ENCODE results near the gene ATG13. TPM values are rescaled to one million over a fixed set of nuclear protein-coding genes. Genes with fewer than 3 reads are reported as not detected.

The ATG13 gene
- total and polyA plus RNA-seq, 4 donors, result 29.1 to 72.8 (median 52.4) TPM

- Histone ChIP-seq H3K9me3 (ENCODE audit: control insufficient read depth in 4 of 4, insufficient read depth in 3 of 4, low read length in 3 of 4) (no peaks in the 10 kb centered on the region), H3K27me3 (ENCODE audit: control insufficient read depth in 3 of 3, insufficient read depth in 3 of 3, low read length in 2 of 3) (no peaks in the 10 kb centered on the region), H3K27ac (ENCODE audit: low read depth in 1 of 2, low read length in 1 of 2) (no peak overlapping the region), H3K4me1 (ENCODE audit: control insufficient read depth in 5 of 5, insufficient read depth in 5 of 5, low read length in 5 of 5) (peaks cover 0 to 2% (median 0%) of the 10 kb centered on the region in 5 donors), H3K36me3 (ENCODE audit: control insufficient read depth in 4 of 4, insufficient read depth in 4 of 4, low read length in 4 of 4) (no peaks in the 10 kb centered on the region), H3K9ac (ENCODE audit: insufficient read depth in 1 of 2, low read length in 2 of 2) (no peak overlapping the region), H3K4me3 (no peak overlapping the region)
- ATAC-seq (ENCODE audit: insufficient read depth, low FRiP score) (no peak), DNase-seq (no peak)
- WGBS, 2 donors, result 52 to 82% methylated on average over 8 of the region's 8 CpGs
- no peak for TF ChIP-seq CTCF (IDR thresholded peaks at IDR 0.05; ENCODE audit: control extremely low read depth, extremely low read depth)
Measured at GRCh38 chr11:46723359-46723680, 106.0 kb downstream of the ATG13 start.

DNA sequence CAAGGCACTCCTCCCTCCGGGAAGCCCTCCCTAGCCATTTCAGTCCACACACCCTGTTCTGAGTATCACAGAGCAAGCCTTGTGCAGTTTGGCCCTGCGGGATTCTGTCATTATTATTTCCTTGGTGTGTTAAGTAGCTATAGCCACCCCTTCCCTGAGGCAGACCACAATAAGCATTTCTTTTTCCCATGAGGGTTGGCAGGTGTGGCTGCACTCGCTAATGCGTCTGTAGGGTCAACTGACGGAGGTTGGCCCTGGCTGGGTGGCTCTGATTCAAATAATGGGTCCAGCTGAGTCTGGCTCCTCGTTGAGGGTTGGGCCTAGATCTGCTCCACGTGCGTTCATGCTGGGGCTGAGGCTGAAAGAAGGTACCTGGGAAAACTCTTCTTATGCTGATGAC, 106.7 kb downstream of the ATG13 start:
- 74 to 79% methylated on average over 8 of the region's 8 CpGs for WGBS, 2 donors
- DNase-seq, result no peak
- Histone ChIP-seq H3K4me3 (no peak overlapping the region), H3K9me3 (ENCODE audit: control insufficient read depth in 4 of 4, insufficient read depth in 3 of 4, low read length in 3 of 4) (no peaks in the 10 kb centered on the region), H3K4me1 (ENCODE audit: control insufficient read depth in 5 of 5, insufficient read depth in 5 of 5, low read length in 5 of 5) (no peaks in the 10 kb centered on the region), H3K9ac (ENCODE audit: insufficient read depth in 1 of 2, low read length in 2 of 2) (no peak overlapping the region), H3K27ac (ENCODE audit: low read depth in 1 of 2, low read length in 1 of 2) (no peak overlapping the region), H3K27me3 (ENCODE audit: control insufficient read depth in 3 of 3, insufficient read depth in 3 of 3, low read length in 2 of 3) (no peaks in the 10 kb centered on the region), H3K36me3 (ENCODE audit: control insufficient read depth in 4 of 4, insufficient read depth in 4 of 4, low read length in 4 of 4) (no peaks in the 10 kb centered on the region)
- no peak for ATAC-seq (ENCODE audit: insufficient read depth, low FRiP score)
- TF ChIP-seq CTCF (IDR thresholded peaks at IDR 0.05; ENCODE audit: control extremely low read depth, extremely low read depth), result no peak

Other genes with a start within 250 kb of the ATG13 start
- gene MDK, start 235.9 kb upstream of the ATG13 start, total RNA-seq, result 100 to 1,000 TPM in 1 of 2 donors, 10 to 100 TPM in 1; 52.1 to 134 TPM
- 10 to 100 TPM; 26.9 to 30.9 TPM for gene MDK, start 235.9 kb upstream of the ATG13 start, polyA plus RNA-seq
- gene CHRM4, start 225.8 kb upstream of the ATG13 start, total RNA-seq, result under 1 TPM in 1 of 2 donors, not detected in 1; 0.28 TPM
- under 1 TPM; 0.05 to 0.10 TPM for gene CHRM4, start 225.8 kb upstream of the ATG13 start, polyA plus RNA-seq
- 10 to 100 TPM; 34.5 to 41.2 TPM for gene AMBRA1, start 23.5 kb upstream of the ATG13 start, total RNA-seq
- gene AMBRA1, start 23.5 kb upstream of the ATG13 start, polyA plus RNA-seq, result 10 to 100 TPM in 1 of 2 donors, 1 to 10 TPM in 1; 7.4 to 12.9 TPM
- 1 to 10 TPM; 2.6 to 5.2 TPM for gene HARBI1, start 326 bp upstream of the ATG13 start, total RNA-seq
- gene HARBI1, start 326 bp upstream of the ATG13 start, polyA plus RNA-seq, result 1 to 10 TPM; 1.4 to 4.5 TPM
- 10 to 100 TPM; 41.5 to 87.9 TPM for gene ARHGAP1, start 83.1 kb downstream of the ATG13 start, total RNA-seq
- gene ARHGAP1, start 83.1 kb downstream of the ATG13 start, polyA plus RNA-seq, result 10 to 100 TPM; 23.3 to 31.7 TPM
- 10 to 100 TPM in 1 of 2 donors, 1 to 10 TPM in 1; 3.2 to 12.7 TPM for gene ZNF408, start 83.5 kb downstream of the ATG13 start, total RNA-seq
- 1 to 10 TPM; 5.8 to 7.9 TPM for gene ZNF408, start 83.5 kb downstream of the ATG13 start, polyA plus RNA-seq
- gene F2, start 101.7 kb downstream of the ATG13 start, total RNA-seq, result under 1 TPM; 0.26 to 0.40 TPM
- gene F2, start 101.7 kb downstream of the ATG13 start, polyA plus RNA-seq, result under 1 TPM in 1 of 2 donors, not detected in 1; 0.01 TPM
- 10 to 100 TPM; 50.0 to 76.7 TPM for gene CKAP5, start 228.7 kb downstream of the ATG13 start, total RNA-seq
- 10 to 100 TPM in 1 of 2 donors, 1 to 10 TPM in 1; 5.7 to 14.4 TPM for gene CKAP5, start 228.7 kb downstream of the ATG13 start, polyA plus RNA-seq

Data from lung (tissue), 12 donors.